Activated CD8-positive, alpha-beta T cell treated with anti-CD3 and anti-CD28 coated beads for 36 hours (primary cell): ENCODE measurements around the gene SLC47A2. TPM values are rescaled to one million over a fixed set of nuclear protein-coding genes. Genes with fewer than 3 reads are reported as not detected.

Source experiments
- ATAC-seq: fragments of 200-7000 bp; cut with Tn5 transposase; one replicate; pipeline ENCODE4 v1.10.0; 2021; ENCODE audit warnings: mild to moderate bottlenecking, moderate library complexity
- CTCF ChIA-PET: fragments of 350-600 bp; sonication (Branson Sonifier 250); formaldehyde crosslinking; loops from one replicate; lab custom pipeline; 2021; ENCODE audit warnings: antibody characterized with exemption; lab: Charles Lee
- POLR2A ChIA-PET: fragments of 350-600 bp; sonication (Branson Sonifier 250); formaldehyde crosslinking; loops from one replicate; lab custom pipeline; 2021; ENCODE audit warnings: antibody characterized with exemption; lab: Charles Lee
- DNase-seq: peaks from one replicate; pipeline ENCODE4 v3.0.0-alpha.2; 2020
- H3K27ac Mint-ChIP-seq: one replicate; pipeline ENCODE4 v1.8.0; 2021; ENCODE audit warnings: mild to moderate bottlenecking, mixed read lengths
- H3K27me3 Mint-ChIP-seq: one replicate; pipeline ENCODE4 v1.8.0; 2021; ENCODE audit warnings: mixed read lengths
- H3K36me3 Mint-ChIP-seq: one replicate; pipeline ENCODE4 v1.8.0; 2021; ENCODE audit warnings: low read depth, mixed read lengths
- H3K4me1 Mint-ChIP-seq: one replicate; pipeline ENCODE4 v1.8.0; 2021; ENCODE audit warnings: low read depth, mixed read lengths
- H3K4me3 Mint-ChIP-seq: one replicate; pipeline ENCODE4 v1.8.0; 2021; ENCODE audit warnings: mild to moderate bottlenecking, moderate library complexity, mixed read lengths
- H3K9me3 Mint-ChIP-seq: one replicate; pipeline ENCODE4 v1.8.0; 2021; ENCODE audit warnings: mixed read lengths
- intact Hi-C: fragments of 100-400 bp; cut with micrococcal nuclease; formaldehyde crosslinking; loops from one replicate; pipeline ENCODE4 v1.10.0; 2022
- total RNA-seq, 2 experiments: library from RNA; stranded (reverse); gene quantifications; one replicate each; pipeline ENCODE4 v1.2.3, GENCODE V29; 2021
- TF ChIP-seq, protein P1 (sequence below): fragments of 200-600 bp; IDR thresholded peaks from one replicate; pipeline ENCODE4 v1.8.0; 2022; ENCODE audit warnings: antibody characterized with exemption, mild to moderate bottlenecking

SLC47A2 gene
- total RNA-seq, 2 experiments from 2014 or later = not detected

GRCh38 chr17:19760746-19761145 lies 44.4 kb upstream of the SLC47A2 start:
- peaks cover 7% of the 10 kb centered on the region for H3K4me1 Mint-ChIP-seq
- no peak overlapping the region for H3K4me3 Mint-ChIP-seq
- intact Hi-C loops = no loop called here
- POLR2A ChIA-PET = no interaction called here
- no peaks in the 10 kb centered on the region for H3K9me3 Mint-ChIP-seq
- no peak for ATAC-seq
- TF ChIP-seq, protein P1, sequence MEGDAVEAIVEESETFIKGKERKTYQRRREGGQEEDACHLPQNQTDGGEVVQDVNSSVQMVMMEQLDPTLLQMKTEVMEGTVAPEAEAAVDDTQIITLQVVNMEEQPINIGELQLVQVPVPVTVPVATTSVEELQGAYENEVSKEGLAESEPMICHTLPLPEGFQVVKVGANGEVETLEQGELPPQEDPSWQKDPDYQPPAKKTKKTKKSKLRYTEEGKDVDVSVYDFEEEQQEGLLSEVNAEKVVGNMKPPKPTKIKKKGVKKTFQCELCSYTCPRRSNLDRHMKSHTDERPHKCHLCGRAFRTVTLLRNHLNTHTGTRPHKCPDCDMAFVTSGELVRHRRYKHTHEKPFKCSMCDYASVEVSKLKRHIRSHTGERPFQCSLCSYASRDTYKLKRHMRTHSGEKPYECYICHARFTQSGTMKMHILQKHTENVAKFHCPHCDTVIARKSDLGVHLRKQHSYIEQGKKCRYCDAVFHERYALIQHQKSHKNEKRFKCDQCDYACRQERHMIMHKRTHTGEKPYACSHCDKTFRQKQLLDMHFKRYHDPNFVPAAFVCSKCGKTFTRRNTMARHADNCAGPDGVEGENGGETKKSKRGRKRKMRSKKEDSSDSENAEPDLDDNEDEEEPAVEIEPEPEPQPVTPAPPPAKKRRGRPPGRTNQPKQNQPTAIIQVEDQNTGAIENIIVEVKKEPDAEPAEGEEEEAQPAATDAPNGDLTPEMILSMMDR = no peak
- peaks cover 8% of the 10 kb centered on the region for H3K27me3 Mint-ChIP-seq
- H3K27ac Mint-ChIP-seq = no peak overlapping the region
- no peaks in the 10 kb centered on the region for H3K36me3 Mint-ChIP-seq
- DNase-seq = no peak
- CTCF ChIA-PET = interaction anchor here (1.5 kb wide), 1 partner anchor 16 kb away, joined by 5 read pairs; no protein-coding TSS in a partner anchor

DNA sequence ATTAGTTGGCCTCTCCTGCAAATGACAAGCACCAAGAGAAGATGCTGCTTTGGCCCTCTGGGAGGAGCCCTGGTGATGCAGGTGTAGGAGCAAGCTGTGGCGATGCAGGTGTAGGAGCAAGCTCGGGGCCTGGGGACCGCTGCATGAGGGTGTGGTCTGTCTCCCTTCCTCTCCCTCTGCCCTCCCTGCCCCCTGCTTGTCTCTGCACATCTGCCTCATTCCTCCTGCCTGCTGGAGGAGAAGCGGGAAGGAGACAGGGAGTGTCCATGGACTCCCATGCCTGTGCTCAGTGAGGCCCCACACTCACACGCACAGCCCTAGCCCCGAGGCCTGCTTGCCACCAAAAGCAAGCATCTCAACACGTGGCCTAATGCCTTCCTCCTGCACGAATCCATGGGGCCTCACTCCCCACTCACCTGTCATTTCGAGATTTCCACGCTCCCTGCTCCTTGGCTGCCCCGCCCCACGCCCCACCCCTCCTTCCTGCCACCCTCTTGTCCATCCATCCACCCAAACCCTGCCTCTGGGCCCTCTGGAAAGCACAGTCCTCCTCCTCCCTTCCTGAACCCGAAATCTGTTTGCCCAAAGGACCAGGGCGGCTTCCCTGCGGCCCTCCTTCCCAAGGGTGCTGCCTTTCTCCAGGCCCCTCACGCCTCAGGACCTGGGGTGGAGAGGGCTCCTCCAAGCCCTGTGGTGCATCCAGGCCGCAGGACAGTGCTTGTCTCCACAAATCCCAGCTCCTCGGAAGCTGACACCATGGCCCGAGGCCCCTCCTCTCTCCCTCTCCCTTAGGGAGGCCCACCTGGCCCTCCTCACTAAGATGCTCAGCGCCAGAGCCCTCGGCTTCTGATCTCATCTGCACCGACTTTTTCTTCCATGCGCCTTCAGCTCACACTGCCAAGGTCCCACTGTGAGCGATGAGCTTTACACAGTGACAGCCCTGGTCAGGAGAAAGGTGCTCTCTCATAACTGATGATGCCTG lies 43.5 kb upstream of the SLC47A2 start:
- no peak overlapping the region for H3K4me3 Mint-ChIP-seq
- CTCF ChIA-PET = interaction anchor here (1.5 kb wide), 1 partner anchor 15 kb away, joined by 5 read pairs; no protein-coding TSS in a partner anchor
- no peaks in the 10 kb centered on the region for H3K9me3 Mint-ChIP-seq
- TF ChIP-seq, protein P1 = no peak
- POLR2A ChIA-PET = interaction anchor here (0.6 kb wide), 1 partner anchor 247 kb away, joined by 3 read pairs; no protein-coding TSS in a partner anchor
- intact Hi-C loops = no loop called here
- DNase-seq (no peak), ATAC-seq (no peak)
- H3K36me3 Mint-ChIP-seq = no peaks in the 10 kb centered on the region
- no peak overlapping the region for H3K27ac Mint-ChIP-seq
- H3K27me3 Mint-ChIP-seq = peaks cover 9% of the 10 kb centered on the region
- H3K4me1 Mint-ChIP-seq = peaks cover 14% of the 10 kb centered on the region

DNA sequence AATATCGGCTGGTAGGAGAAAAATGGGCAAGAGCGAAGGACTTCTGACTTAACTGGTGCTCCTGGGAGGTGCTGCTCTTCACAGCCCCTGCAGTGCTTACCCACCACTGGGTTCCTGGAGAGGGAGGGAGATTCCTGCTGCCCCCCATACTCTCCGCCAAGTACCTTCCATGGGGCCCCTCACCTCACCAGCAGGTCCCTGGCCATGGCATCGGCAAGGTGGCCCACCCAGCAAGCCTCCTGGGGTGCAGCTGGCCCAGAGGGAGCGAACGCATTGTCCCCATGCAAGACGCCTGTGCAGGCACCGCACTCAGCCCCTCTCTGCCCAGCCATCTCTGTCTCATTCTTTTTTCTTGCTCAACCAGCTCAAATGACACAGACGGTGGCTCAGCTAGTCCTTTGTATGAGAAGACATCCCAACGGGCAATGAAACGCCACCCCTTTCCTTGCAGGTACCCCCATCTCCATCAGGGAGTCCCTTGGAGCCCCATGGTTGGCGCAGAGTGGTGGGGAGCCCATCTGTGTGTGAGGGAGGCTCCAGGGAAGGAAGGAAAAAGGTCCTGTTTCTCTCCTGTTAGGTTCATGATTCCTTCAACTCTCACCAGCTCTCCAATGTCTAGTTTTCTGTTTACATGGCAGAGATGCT lies 41.3 kb upstream of the SLC47A2 start:
- H3K27me3 Mint-ChIP-seq = peaks cover 13% of the 10 kb centered on the region
- no peaks in the 10 kb centered on the region for H3K9me3 Mint-ChIP-seq
- H3K27ac Mint-ChIP-seq = no peak overlapping the region
- ChIA-PET CTCF (interaction anchor here (1.1 to 5.8 kb wide), 2 partner anchors 9 to 12 kb away, joined by 4 to 36 read pairs; no protein-coding TSS in a partner anchor), POLR2A (interaction anchor here (0.6 kb wide), 1 partner anchor 101 kb away, joined by 4 read pairs; no protein-coding TSS in a partner anchor)
- no peaks in the 10 kb centered on the region for H3K36me3 Mint-ChIP-seq
- ATAC-seq = no peak
- H3K4me3 Mint-ChIP-seq = no peak overlapping the region
- DNase-seq = no peak
- intact Hi-C loops = no loop called here
- TF ChIP-seq, protein P1 = no peak
- H3K4me1 Mint-ChIP-seq = peaks cover 17% of the 10 kb centered on the region

GRCh38 chr17:19756546-19756945 lies 40.2 kb upstream of the SLC47A2 start:
- CTCF ChIA-PET = interaction anchor here (1.1 to 5.8 kb wide), 2 partner anchors 10 to 12 kb away, joined by 3 to 36 read pairs; no protein-coding TSS in a partner anchor
- no peaks in the 10 kb centered on the region for H3K9me3 Mint-ChIP-seq
- no peaks in the 10 kb centered on the region for H3K36me3 Mint-ChIP-seq
- H3K4me1 Mint-ChIP-seq = peaks cover 17% of the 10 kb centered on the region
- POLR2A ChIA-PET = no interaction called here
- H3K27me3 Mint-ChIP-seq = peaks cover 13% of the 10 kb centered on the region
- no peak overlapping the region for H3K27ac Mint-ChIP-seq
- DNase-seq (no peak), ATAC-seq (no peak)
- H3K4me3 Mint-ChIP-seq = no peak overlapping the region
- TF ChIP-seq, protein P1 = no peak
- intact Hi-C loops = no loop called here
